Karpas-422 (cell line): Measurements from ENCODE around the gene DDOST. TPM values are rescaled to one million over a fixed set of nuclear protein-coding genes. Genes with fewer than 3 reads are reported as not detected.

ENCODE experiments used
- DNase-seq: peaks from one replicate; pipeline ENCODE4 v3.0.0-alpha.2; 2015
- H2AFZ ChIP-seq: fragments of 200-600 bp; sonication (generic); 2 replicates; pipeline ENCODE4 v1.6.1; 2014; ENCODE audit warnings: antibody characterized with exemption, low read length, mixed read lengths
- H3K27ac ChIP-seq: fragments of 200-600 bp; sonication (generic); 2 replicates; pipeline ENCODE4 v1.5.1; 2014; ENCODE audit warnings: mild to moderate bottlenecking, low read length, moderate library complexity
- H3K27me3 ChIP-seq: fragments of 200-600 bp; sonication (generic); 2 replicates; pipeline ENCODE4 v1.6.1; 2014; ENCODE audit warnings: low read length, mixed read lengths
- H3K36me3 ChIP-seq: fragments of 200-600 bp; sonication (generic); 2 replicates; pipeline ENCODE4 v1.6.1; 2014; ENCODE audit warnings: low read length, mixed read lengths; ENCODE audit not compliant: insufficient read depth
- H3K4me1 ChIP-seq: fragments of 200-600 bp; sonication (generic); 2 replicates; pipeline ENCODE4 v1.6.1; 2014; ENCODE audit warnings: mild to moderate bottlenecking, low read length, mixed read lengths
- H3K4me2 ChIP-seq: fragments of 200-600 bp; sonication (generic); 2 replicates; pipeline ENCODE4 v1.6.1; 2014; ENCODE audit warnings: low read length, low read depth, mild to moderate bottlenecking; ENCODE audit not compliant: poor library complexity, severe bottlenecking
- H3K4me3 ChIP-seq: fragments of 200-600 bp; sonication (generic); 2 replicates; pipeline ENCODE4 v1.5.1; 2014; ENCODE audit warnings: mild to moderate bottlenecking, antibody characterized with exemption, low read length, mixed read lengths
- H3K79me2 ChIP-seq: fragments of 200-600 bp; sonication (generic); 2 replicates; pipeline ENCODE4 v1.6.1; 2014; ENCODE audit warnings: mild to moderate bottlenecking, low read length, mixed read lengths
- H3K9ac ChIP-seq: fragments of 200-600 bp; sonication (generic); 2 replicates; pipeline ENCODE4 v1.6.0; 2014; ENCODE audit warnings: low read length
- H3K9me2 ChIP-seq: fragments of 200-600 bp; sonication (generic), shearing (Covaris generic); replicated peaks from 2 replicates; pipeline ENCODE4 v1.6.0; 2014; ENCODE audit warnings: mild to moderate bottlenecking, low read length, moderate library complexity; ENCODE audit not compliant: insufficient read depth
- H3K9me3 ChIP-seq: fragments of 300-700, 200-600 bp; sonication (generic); 2 replicates; pipeline ENCODE4 v1.6.1; 2014; ENCODE audit warnings: low read length, mixed read lengths
- H4K20me1 ChIP-seq: fragments of 200-600 bp; sonication (generic); 2 replicates; pipeline ENCODE4 v1.6.1; 2014; ENCODE audit warnings: mild to moderate bottlenecking, antibody characterized with exemption, low read length, low read depth; ENCODE audit not compliant: insufficient read depth
- total RNA-seq: library from RNA; depleted of rRNA; stranded (reverse); fragments of >200 nt; shearing (Covaris generic); gene quantifications from 2 replicates; pipeline ENCODE4 v1.2.3, GENCODE V29; 2014; ENCODE audit warnings: low replicate concordance

The DDOST gene
- total RNA-seq, 1 experiment from 2014 or later: 161 TPM

DNA sequence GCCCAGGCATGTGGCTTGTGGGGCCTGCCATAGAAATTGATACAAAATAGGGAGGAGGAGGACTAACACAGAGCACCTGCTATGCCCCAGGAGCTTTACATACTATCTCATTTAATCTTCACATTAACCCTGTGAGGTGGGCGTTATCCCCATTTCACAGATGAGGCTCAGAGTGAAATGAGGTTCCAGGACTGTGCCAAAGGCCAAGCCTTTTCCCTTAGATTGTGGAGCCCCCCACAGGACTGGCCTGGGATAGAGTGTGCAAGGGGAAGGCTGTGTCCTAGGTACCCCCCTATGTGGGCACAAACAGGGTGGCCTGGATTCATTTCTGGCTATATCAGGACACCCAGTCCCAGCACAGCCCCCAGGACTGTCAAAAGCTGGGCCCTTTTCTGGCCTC, 2.2 kb upstream of the DDOST start:
- peak; percentile 40 for DNase-seq
- Histone ChIP-seq H3K9ac (no peak overlapping the region), H3K27me3 (no peaks in the 10 kb centered on the region), H3K4me1 (peaks cover 28% of the 10 kb centered on the region), H3K36me3 (peaks cover 5% of the 10 kb centered on the region; the same call in 1 of the 2 replicates), H3K9me3 (no peaks in the 10 kb centered on the region), H3K79me2 (peaks cover 35% of the 10 kb centered on the region), H3K27ac (no peak overlapping the region), H2AFZ (no peak overlapping the region), H3K4me2 (no peak overlapping the region), H4K20me1 (peaks cover 12% of the 10 kb centered on the region), H3K4me3 (no peak overlapping the region), H3K9me2 (no peaks in the 10 kb centered on the region)

DNA sequence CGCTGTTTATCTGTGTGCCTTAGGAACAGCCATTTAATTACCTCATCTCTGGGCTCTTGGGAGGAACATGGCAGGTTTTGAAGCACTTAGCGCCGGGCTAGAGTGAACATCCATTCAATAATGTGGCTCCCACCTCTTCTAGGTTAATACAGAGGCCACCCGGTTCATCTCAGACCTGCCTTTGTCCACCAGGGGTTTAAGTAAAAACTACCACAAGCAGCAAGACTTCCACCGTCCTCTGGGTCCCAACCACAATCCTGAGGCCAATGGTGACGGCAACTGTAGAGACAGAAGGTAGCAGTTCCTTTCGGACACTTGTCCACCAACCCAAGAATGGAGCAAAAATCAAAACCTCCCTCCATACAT, 924 bp upstream of the DDOST start:
- H3K4me1 ChIP-seq: peaks cover 24% of the 10 kb centered on the region
- peak overlapping the region; percentile 85 for H3K9ac ChIP-seq
- peaks cover 10% of the 10 kb centered on the region; the same call in 1 of the 2 replicates for H3K36me3 ChIP-seq
- no peaks in the 10 kb centered on the region for H3K27me3 ChIP-seq
- DNase-seq: no peak
- H3K9me3 ChIP-seq: no peaks in the 10 kb centered on the region
- peak overlapping the region; percentile 84 for H3K4me2 ChIP-seq
- no peak overlapping the region for H2AFZ ChIP-seq
- no peaks in the 10 kb centered on the region for H3K9me2 ChIP-seq
- peaks cover 12% of the 10 kb centered on the region for H4K20me1 ChIP-seq
- H3K27ac ChIP-seq: no peak overlapping the region; the same call in 1 of the 2 replicates
- peaks cover 48% of the 10 kb centered on the region for H3K79me2 ChIP-seq
- H3K4me3 ChIP-seq: peak overlapping the region; percentile 92

DNA sequence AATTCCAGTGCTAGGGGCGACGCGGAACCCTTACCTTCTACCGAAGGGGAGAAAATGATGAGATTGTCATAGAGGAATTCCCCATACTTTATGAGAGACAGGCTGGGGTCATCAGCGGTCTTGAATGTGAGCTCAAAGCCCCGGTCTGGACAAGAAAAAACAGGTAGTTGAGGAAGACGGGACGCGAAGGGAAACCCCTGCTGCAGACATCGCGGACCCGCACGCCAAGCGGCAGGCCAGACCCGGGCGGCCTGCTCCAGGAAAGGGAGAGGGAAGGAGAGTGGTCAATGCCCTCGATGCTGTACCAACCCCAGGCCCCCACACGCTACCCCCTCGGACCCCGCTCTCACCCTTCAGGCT, 342 bp downstream of the DDOST start:
- Histone ChIP-seq H3K79me2 (peaks cover 57% of the 10 kb centered on the region), H3K9me2 (no peaks in the 10 kb centered on the region), H3K36me3 (peaks cover 17% of the 10 kb centered on the region; the same call in 1 of the 2 replicates), H2AFZ (peak overlapping the region; percentile 67; the same call in 1 of the 2 replicates), H3K4me1 (peaks cover 21% of the 10 kb centered on the region), H3K9me3 (no peaks in the 10 kb centered on the region), H3K27ac (peak overlapping the region; percentile 33; the same call in 1 of the 2 replicates), H3K4me2 (peak overlapping the region; percentile 93), H3K27me3 (no peaks in the 10 kb centered on the region), H4K20me1 (peaks cover 17% of the 10 kb centered on the region), H3K4me3 (peak overlapping the region; percentile 92), H3K9ac (peak overlapping the region; percentile 96)
- DNase-seq: peak; percentile 56

DNA sequence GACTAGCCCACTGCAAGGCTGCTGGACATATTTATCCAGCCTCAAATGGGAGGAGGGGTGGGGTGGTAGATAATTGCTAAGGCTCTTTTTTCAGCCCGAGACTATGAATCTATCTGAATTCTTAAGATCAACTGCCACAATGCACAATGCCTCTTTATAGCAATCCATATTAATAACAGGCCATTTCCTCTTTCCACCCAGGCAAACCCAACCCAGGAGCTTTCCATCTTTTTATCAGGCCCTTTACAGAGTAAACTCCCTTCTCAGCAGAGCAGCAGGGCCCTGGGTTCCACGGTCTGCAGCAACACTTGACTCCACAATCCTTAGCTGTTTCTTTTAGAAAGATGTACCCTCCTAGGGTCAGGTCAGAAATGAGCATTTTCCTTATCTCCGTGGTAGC, 806 bp downstream of the DDOST start:
- Histone ChIP-seq H4K20me1 (peaks cover 22% of the 10 kb centered on the region), H3K4me1 (peaks cover 21% of the 10 kb centered on the region), H3K27me3 (no peaks in the 10 kb centered on the region), H3K36me3 (peaks cover 20% of the 10 kb centered on the region; the same call in 1 of the 2 replicates), H3K79me2 (peaks cover 57% of the 10 kb centered on the region), H3K9me3 (no peaks in the 10 kb centered on the region), H2AFZ (no peak overlapping the region), H3K4me2 (peak overlapping the region; percentile 93), H3K9ac (peak overlapping the region; percentile 96), H3K27ac (peak overlapping the region; percentile 33; the same call in 1 of the 2 replicates), H3K9me2 (no peaks in the 10 kb centered on the region), H3K4me3 (peak overlapping the region; percentile 92)
- peak; percentile 50 for DNase-seq

- Histone ChIP-seq H3K4me2 (no peak overlapping the region), H3K4me1 (peaks cover 21% of the 10 kb centered on the region), H3K9ac (no peak overlapping the region), H3K79me2 (peaks cover 57% of the 10 kb centered on the region), H3K27ac (no peak overlapping the region), H3K9me2 (no peaks in the 10 kb centered on the region), H4K20me1 (peaks cover 24% of the 10 kb centered on the region), H3K27me3 (no peaks in the 10 kb centered on the region), H3K4me3 (no peak overlapping the region), H3K36me3 (peaks cover 23% of the 10 kb centered on the region), H2AFZ (no peak overlapping the region), H3K9me3 (no peaks in the 10 kb centered on the region)
- DNase-seq: peak; percentile 29
These were observed 2.8 kb downstream of the DDOST start for GRCh38 chr1:20658166-20658915.

DNA sequence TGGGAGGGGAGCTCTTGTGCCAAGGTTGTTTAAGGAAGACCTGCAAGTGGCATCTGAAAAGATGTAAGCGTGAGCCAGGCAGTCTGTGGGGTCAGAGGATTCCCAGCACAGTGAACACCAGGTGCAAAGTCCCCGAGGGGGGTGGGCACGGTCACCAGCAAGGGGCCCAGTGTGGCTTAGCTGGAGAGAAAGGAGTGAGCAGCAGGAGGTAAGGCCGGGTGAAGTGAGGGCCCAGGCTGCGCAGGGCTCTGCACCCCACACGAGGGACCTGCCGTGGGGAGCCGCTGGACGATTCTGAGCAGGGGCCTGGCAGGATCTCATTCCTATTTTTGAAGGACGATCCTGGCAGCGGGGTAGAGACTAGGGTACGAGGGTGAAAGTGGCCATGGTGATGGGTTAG, 4.1 kb downstream of the DDOST start:
- H3K4me1 ChIP-seq: peaks cover 15% of the 10 kb centered on the region
- H3K9me2 ChIP-seq: no peaks in the 10 kb centered on the region
- no peak overlapping the region for H2AFZ ChIP-seq
- no peak overlapping the region for H3K27ac ChIP-seq
- H3K4me2 ChIP-seq: no peak overlapping the region
- no peaks in the 10 kb centered on the region for H3K27me3 ChIP-seq
- peaks cover 24% of the 10 kb centered on the region for H4K20me1 ChIP-seq
- peaks cover 53% of the 10 kb centered on the region for H3K79me2 ChIP-seq
- no peaks in the 10 kb centered on the region for H3K9me3 ChIP-seq
- no peak overlapping the region for H3K4me3 ChIP-seq
- no peak overlapping the region for H3K9ac ChIP-seq
- H3K36me3 ChIP-seq: peaks cover 31% of the 10 kb centered on the region
- peak; percentile 31 for DNase-seq

DNA sequence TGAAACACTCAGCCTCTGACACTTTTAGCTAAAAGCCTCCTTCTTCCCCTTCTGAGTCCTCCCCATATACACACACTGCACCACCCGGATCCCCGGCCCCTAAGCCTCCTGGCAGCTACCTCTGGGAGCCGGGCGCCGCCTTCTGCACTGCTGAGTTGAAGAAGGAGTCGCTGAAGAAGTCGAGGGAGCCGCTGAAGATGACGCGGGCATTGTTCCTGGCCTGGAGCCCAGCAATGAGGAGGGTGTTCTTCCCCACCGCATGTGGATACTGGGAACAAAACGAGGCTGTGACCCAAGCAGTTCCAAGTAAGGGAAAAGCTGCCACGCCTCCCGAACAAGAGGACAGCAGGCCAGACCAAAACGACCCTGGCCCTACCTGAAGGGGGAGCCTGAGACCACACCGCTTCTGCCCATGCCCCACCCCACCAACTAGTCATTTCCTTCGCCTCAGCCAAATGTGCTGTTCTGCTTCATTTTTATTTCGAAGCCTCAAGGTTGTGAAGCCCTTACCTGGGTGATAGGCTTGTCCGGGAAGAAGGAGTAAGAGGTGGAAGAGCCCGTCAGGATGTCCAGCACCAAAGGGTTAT, 7.0 kb downstream of the DDOST start:
- H3K4me1 ChIP-seq: peaks cover under 1% of the 10 kb centered on the region
- no peak overlapping the region for H3K4me3 ChIP-seq
- DNase-seq: peak; percentile 34
- H4K20me1 ChIP-seq: peaks cover 12% of the 10 kb centered on the region; the same call in 1 of the 2 replicates
- H3K36me3 ChIP-seq: peaks cover 33% of the 10 kb centered on the region
- no peak overlapping the region for H3K4me2 ChIP-seq
- H2AFZ ChIP-seq: no peak overlapping the region
- H3K9me3 ChIP-seq: no peaks in the 10 kb centered on the region
- H3K9ac ChIP-seq: no peak overlapping the region
- no peak overlapping the region for H3K27ac ChIP-seq
- H3K9me2 ChIP-seq: no peaks in the 10 kb centered on the region
- H3K27me3 ChIP-seq: no peaks in the 10 kb centered on the region
- peaks cover 31% of the 10 kb centered on the region for H3K79me2 ChIP-seq

- no peaks in the 10 kb centered on the region for H3K4me1 ChIP-seq
- no peak overlapping the region for H2AFZ ChIP-seq
- peaks cover 31% of the 10 kb centered on the region for H3K36me3 ChIP-seq
These were observed 8.9 kb downstream of the DDOST start for GRCh38 chr1:20652300-20652699.

More at GRCh38 chr1:20652300-20652699, 8.9 kb downstream of the DDOST start:
- no peaks in the 10 kb centered on the region for H3K9me2 ChIP-seq
- H3K79me2 ChIP-seq: peaks cover 12% of the 10 kb centered on the region
- DNase-seq: peak; percentile 31
- H3K4me2 ChIP-seq: no peak overlapping the region
- H3K9me3 ChIP-seq: no peaks in the 10 kb centered on the region
- peaks cover 12% of the 10 kb centered on the region; the same call in 1 of the 2 replicates for H4K20me1 ChIP-seq
- H3K27me3 ChIP-seq: no peaks in the 10 kb centered on the region
- H3K9ac ChIP-seq: no peak overlapping the region
- no peak overlapping the region for H3K4me3 ChIP-seq
- H3K27ac ChIP-seq: no peak overlapping the region
